Left renal pelvis (tissue), 4 donors: ENCODE measurements around the gene LRFN3. TPM values are rescaled to one million over a fixed set of nuclear protein-coding genes. Genes with fewer than 3 reads are reported as not detected.
"Not testable (repeated sequence)": the region's sequence is repeated elsewhere in the genome, so short reads cannot be mapped to it uniquely, and the experiment has no call there.

ENCODE experiments used
- DNase-seq, 4 donors: peaks; one replicate each; pipeline ENCODE4 v3.0.0-alpha.2; 2013; ENCODE audit warnings: low read depth in 4 of 4, low spot score in 3 of 4
- polyA plus RNA-seq, 4 donors: library from polyadenylated mRNA; unstranded; fragments of 120-200 nt; gene quantifications; one replicate each; pipeline ENCODE4 v1.2.1, GENCODE V29; 2013; ENCODE audit not compliant: insufficient read length in 4 of 4

Gene LRFN3
- polyA plus RNA-seq, 4 donors = 9.8 to 17.9 (median 13.7) TPM

GRCh38 chr19:35905178-35905727 lies 30.9 kb upstream of the LRFN3 start:
- no peak for DNase-seq

- no peak for DNase-seq
Measured at GRCh38 chr19:35907377-35907745, 28.8 kb upstream of the LRFN3 start.

GRCh38 chr19:35908010-35908441 lies 28.1 kb upstream of the LRFN3 start, which contains the start of gene TYROBP:
TYROBP (minus strand) TSS chr19:35908295; CDS start chr19:35908228, 67 bp downstream.
- no peak for DNase-seq

- DNase-seq = no peak
Measured at GRCh38 chr19:35908973-35909683, 27.0 kb upstream of the LRFN3 start.

GRCh38 chr19:35909684-35910035 lies 26.5 kb upstream of the LRFN3 start:
- DNase-seq = no peak

GRCh38 chr19:35910355-35910754 lies 25.8 kb upstream of the LRFN3 start:
- not testable (repeated sequence) for DNase-seq

GRCh38 chr19:35911173-35911572 lies 25.0 kb upstream of the LRFN3 start:
- DNase-seq = no peak

- DNase-seq = no peak
Measured at GRCh38 chr19:35911790-35912189, 24.4 kb upstream of the LRFN3 start.

- no peak for DNase-seq
Measured at GRCh38 chr19:35913589-35913988, 22.6 kb upstream of the LRFN3 start.

GRCh38 chr19:35915443-35915842 lies 20.7 kb upstream of the LRFN3 start:
- DNase-seq = no peak

- no peak for DNase-seq
Measured at GRCh38 chr19:35919306-35919705, 16.9 kb upstream of the LRFN3 start.

GRCh38 chr19:35921012-35921411 lies 15.2 kb upstream of the LRFN3 start:
- DNase-seq = no peak

GRCh38 chr19:35925501-35925900 lies 10.7 kb upstream of the LRFN3 start:
- no peak for DNase-seq

- DNase-seq = no peak
Measured at GRCh38 chr19:35928507-35928906, 7.7 kb upstream of the LRFN3 start.

GRCh38 chr19:35929876-35930275 lies 6.3 kb upstream of the LRFN3 start:
- no peak for DNase-seq

- peak; percentile 98 to 99 (median 98) for DNase-seq
Measured at GRCh38 chr19:35931161-35931873, 4.9 kb upstream of the LRFN3 start.

GRCh38 chr19:35931874-35932202 lies 4.3 kb upstream of the LRFN3 start:
- DNase-seq = no peak

GRCh38 chr19:35932291-35932936 lies 3.8 kb upstream of the LRFN3 start:
- DNase-seq = no peak

GRCh38 chr19:35936738-35937268 lies 629 bp downstream of the LRFN3 start:
- no peak for DNase-seq

GRCh38 chr19:35937345-35938281 lies 1.4 kb downstream of the LRFN3 start:
- no peak for DNase-seq
